Parathyroid adenoma (tissue), 2 donors: Measurements from ENCODE around the gene DCTN4.
A peak's percentile ranks its signal among the peaks of the same experiment; 100 is the strongest.

Experiments used
- H2AFZ ChIP-seq: fragments of 300-600 bp; sonication (generic); one replicate; pipeline ENCODE4 v1.7.0; 2017; ENCODE audit warnings: antibody characterized with exemption, mild to moderate bottlenecking
- H3K27ac ChIP-seq: fragments of 300-600 bp; sonication (generic); one replicate; pipeline ENCODE4 v1.7.0; 2017
- H3K27me3 ChIP-seq: fragments of 300-600 bp; sonication (generic); one replicate; pipeline ENCODE4 v1.7.0; 2017; ENCODE audit warnings: low read length; ENCODE audit not compliant: control insufficient read depth, insufficient read depth
- H3K36me3 ChIP-seq: fragments of 300-600 bp; sonication (generic); one replicate; pipeline ENCODE4 v1.7.0; 2017; ENCODE audit warnings: low read length; ENCODE audit not compliant: control insufficient read depth, insufficient read depth
- H3K4me1 ChIP-seq: fragments of 300-600 bp; sonication (generic); one replicate; pipeline ENCODE4 v1.7.0; 2017; ENCODE audit warnings: control low read depth
- H3K4me2 ChIP-seq: fragments of 300-600 bp; sonication (generic); one replicate; pipeline ENCODE4 v1.7.0; 2017; ENCODE audit warnings: low read length
- H3K4me3 ChIP-seq: fragments of 300-600 bp; sonication (generic); one replicate; pipeline ENCODE4 v1.7.0; 2017; ENCODE audit warnings: low read depth, low read length
- H3K79me2 ChIP-seq: fragments of 300-600 bp; sonication (generic); one replicate; pipeline ENCODE4 v1.7.0; 2017; ENCODE audit warnings: control low read depth
- H3K9ac ChIP-seq: fragments of 300-600 bp; sonication (generic); one replicate; pipeline ENCODE4 v1.7.0; 2017; ENCODE audit warnings: mild to moderate bottlenecking
- H3K9me3 ChIP-seq: fragments of 300-600 bp; sonication (generic); one replicate; pipeline ENCODE4 v1.7.0; 2017; ENCODE audit warnings: low read length; ENCODE audit not compliant: control insufficient read depth
- TF ChIP-seq, protein P1 (sequence below): fragments of 300-600 bp; sonication (generic); IDR thresholded peaks from one replicate; pipeline ENCODE4 v1.7.0; 2017; ENCODE audit warnings: antibody characterized with exemption, mild to moderate bottlenecking
- donor health status: primary hyperparathyroidism.

The DCTN4 gene

DNA sequence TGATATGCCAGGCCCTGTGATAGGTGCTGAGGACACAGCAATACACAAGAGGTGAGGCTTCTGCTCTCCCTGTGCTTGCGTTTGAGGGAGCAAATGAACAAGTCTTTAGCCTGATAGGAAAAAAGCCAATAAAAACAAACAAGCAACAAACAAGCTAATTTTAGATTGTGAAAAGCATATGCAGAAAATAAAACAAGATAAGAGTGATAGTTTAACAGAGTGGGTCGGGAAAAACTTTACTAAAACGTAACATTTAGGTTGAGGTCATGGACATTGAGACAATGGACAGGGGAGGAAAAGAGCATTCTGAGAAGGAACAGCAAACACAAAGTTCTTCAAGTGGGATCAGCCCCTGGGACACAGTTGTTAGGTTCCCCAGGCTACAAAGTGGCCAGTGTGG, 24.0 kb upstream of the DCTN4 start:
- H3K27me3 ChIP-seq: no peaks in the 10 kb centered on the region
- H3K36me3 ChIP-seq: no peaks in the 10 kb centered on the region
- no peak overlapping the region for H3K4me3 ChIP-seq
- H3K4me1 ChIP-seq: peaks cover 18% of the 10 kb centered on the region
- H3K79me2 ChIP-seq: peaks cover 22% of the 10 kb centered on the region
- no peaks in the 10 kb centered on the region for H3K9me3 ChIP-seq
- H2AFZ ChIP-seq: no peak overlapping the region
- no peak overlapping the region for H3K9ac ChIP-seq
- peak overlapping the region; percentile 11 for H3K4me2 ChIP-seq
- peak overlapping the region; percentile 71 for H3K27ac ChIP-seq
- TF ChIP-seq, protein P1, sequence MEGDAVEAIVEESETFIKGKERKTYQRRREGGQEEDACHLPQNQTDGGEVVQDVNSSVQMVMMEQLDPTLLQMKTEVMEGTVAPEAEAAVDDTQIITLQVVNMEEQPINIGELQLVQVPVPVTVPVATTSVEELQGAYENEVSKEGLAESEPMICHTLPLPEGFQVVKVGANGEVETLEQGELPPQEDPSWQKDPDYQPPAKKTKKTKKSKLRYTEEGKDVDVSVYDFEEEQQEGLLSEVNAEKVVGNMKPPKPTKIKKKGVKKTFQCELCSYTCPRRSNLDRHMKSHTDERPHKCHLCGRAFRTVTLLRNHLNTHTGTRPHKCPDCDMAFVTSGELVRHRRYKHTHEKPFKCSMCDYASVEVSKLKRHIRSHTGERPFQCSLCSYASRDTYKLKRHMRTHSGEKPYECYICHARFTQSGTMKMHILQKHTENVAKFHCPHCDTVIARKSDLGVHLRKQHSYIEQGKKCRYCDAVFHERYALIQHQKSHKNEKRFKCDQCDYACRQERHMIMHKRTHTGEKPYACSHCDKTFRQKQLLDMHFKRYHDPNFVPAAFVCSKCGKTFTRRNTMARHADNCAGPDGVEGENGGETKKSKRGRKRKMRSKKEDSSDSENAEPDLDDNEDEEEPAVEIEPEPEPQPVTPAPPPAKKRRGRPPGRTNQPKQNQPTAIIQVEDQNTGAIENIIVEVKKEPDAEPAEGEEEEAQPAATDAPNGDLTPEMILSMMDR: no peak

DNA sequence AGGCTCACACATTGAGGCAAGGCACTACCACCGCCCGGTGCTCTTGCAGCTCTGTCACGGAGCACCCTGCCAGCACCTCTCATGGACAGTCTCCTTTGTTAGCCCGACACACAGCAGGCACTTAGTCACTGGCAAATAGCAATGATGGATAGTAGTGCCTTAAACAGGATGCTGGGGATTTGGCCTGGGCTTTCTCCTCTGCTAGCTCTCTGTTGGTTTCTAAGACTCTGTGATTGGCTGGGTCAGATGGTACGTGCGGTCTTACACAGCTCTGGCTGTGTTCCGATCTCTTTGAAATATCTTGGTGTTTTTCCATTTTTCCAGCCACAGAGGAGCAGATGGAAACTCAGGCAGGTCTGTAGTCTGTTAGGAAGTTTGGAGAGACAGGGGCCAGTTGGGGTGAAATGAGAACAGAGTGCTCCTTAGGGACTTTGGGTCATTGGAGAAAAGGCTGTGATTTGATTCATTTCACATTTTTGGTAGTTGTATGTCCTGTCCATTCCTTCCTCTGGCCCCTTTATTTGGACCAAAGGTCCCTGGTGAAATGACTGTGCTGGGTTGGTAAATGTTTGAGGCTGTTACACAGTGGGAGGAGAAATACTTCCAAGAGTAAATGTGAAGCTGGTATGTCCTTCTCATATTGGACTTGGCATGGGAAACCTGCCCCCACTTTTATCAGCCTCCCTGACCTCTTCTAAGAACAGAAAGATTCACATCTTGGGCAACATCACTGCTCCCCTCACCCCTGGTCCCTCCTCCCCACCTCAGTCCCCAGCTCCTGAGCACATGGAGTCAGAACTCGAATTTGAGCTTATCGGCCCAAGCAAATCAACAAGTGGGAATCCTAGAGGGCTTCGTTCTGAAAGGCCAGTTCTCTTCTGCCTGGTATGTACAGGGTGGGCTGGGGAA, 23.1 kb upstream of the DCTN4 start:
- Histone ChIP-seq H3K4me3 (no peak overlapping the region), H3K4me2 (peak overlapping the region; percentile 34), H3K27ac (peak overlapping the region; percentile 71), H3K36me3 (no peaks in the 10 kb centered on the region), H2AFZ (no peak overlapping the region), H3K79me2 (peaks cover 16% of the 10 kb centered on the region), H3K9ac (no peak overlapping the region), H3K27me3 (no peaks in the 10 kb centered on the region), H3K4me1 (peaks cover 19% of the 10 kb centered on the region), H3K9me3 (no peaks in the 10 kb centered on the region)
- TF ChIP-seq, protein P1: no peak

DNA sequence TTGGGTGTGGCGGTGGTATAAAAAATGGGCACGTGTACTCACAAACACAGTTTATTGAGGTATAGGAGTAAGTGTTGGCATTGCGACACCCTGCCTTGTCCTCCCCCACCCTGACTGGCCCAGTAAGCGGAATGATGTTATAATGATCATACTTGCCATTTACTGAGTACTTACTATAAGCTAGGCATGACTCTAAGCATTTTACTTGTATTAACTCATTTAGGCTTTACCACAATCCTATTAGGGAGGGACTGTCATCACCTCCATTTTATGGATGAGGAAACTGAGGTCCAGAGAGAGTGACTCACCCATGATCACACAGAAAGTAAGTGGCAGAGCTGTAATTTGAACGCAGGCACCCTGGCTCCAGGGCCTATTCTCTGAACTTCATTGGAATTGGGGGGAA, 22.0 kb upstream of the DCTN4 start:
- H3K4me1 ChIP-seq: peaks cover 19% of the 10 kb centered on the region
- no peak overlapping the region for H2AFZ ChIP-seq
- no peaks in the 10 kb centered on the region for H3K27me3 ChIP-seq
- H3K27ac ChIP-seq: peak overlapping the region; percentile 52
- H3K36me3 ChIP-seq: no peaks in the 10 kb centered on the region
- H3K9me3 ChIP-seq: no peaks in the 10 kb centered on the region
- TF ChIP-seq, protein P1: no peak
- no peak overlapping the region for H3K4me3 ChIP-seq
- no peak overlapping the region for H3K4me2 ChIP-seq
- peaks cover 7% of the 10 kb centered on the region for H3K79me2 ChIP-seq
- H3K9ac ChIP-seq: no peak overlapping the region

DNA sequence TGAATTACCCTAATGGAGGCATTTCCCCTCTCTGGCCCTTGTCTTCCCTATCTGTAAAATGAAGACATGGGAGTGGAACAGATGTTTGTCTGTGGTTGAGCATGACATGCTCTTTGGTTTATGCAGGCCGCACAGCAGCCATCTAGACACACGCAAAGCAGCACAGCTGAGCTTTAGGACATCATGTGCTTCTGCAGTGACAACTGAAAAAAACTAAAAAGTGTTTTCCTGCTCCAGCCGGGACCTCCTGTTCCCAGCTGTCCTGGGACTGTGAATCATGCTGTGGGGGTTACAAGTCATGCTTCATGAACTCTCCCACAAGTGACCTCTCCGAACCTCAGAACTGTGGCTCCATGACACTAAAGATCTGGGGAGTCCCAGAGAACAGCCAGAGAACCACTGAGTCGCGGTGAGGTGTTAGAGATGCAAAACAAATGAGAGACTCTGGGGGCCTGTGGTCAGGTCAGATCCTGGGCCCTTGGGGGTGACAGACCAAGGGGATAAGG, 21.4 kb upstream of the DCTN4 start:
- Histone ChIP-seq H3K36me3 (no peaks in the 10 kb centered on the region), H3K4me1 (peaks cover 19% of the 10 kb centered on the region), H3K4me2 (no peak overlapping the region), H3K79me2 (peaks cover 5% of the 10 kb centered on the region), H3K4me3 (no peak overlapping the region), H3K9ac (no peak overlapping the region), H3K27ac (peak overlapping the region; percentile 52), H3K27me3 (no peaks in the 10 kb centered on the region), H3K9me3 (no peaks in the 10 kb centered on the region), H2AFZ (no peak overlapping the region)
- TF ChIP-seq, protein P1: no peak
